Colonic mucosa (tissue), 4 donors: ENCODE measurements around the gene LTN1. TPM values are rescaled to one million over a fixed set of nuclear protein-coding genes. Genes with fewer than 3 reads are reported as not detected.

ENCODE experiments used
- DNase-seq: peaks from one replicate; pipeline ENCODE4 v3.0.0-alpha.2; 2020
- H3K27ac ChIP-seq: fragments of 200-600 bp; one replicate; pipeline ENCODE4 v1.8.0; 2021
- H3K27me3 ChIP-seq: fragments of 200-600 bp; one replicate; pipeline ENCODE4 v1.8.0; 2021
- H3K36me3 ChIP-seq: fragments of 200-600 bp; one replicate; pipeline ENCODE4 v1.8.0; 2021
- H3K4me1 ChIP-seq: fragments of 200-600 bp; one replicate; pipeline ENCODE4 v1.8.0; 2021; ENCODE audit warnings: mild to moderate bottlenecking
- H3K4me3 ChIP-seq: fragments of 200-600 bp; one replicate; pipeline ENCODE4 v1.8.0; 2021
- H3K9ac ChIP-seq, 2 donors: one replicate each; pipeline ENCODE4 v1.7.0; 2013; ENCODE audit warnings: control low read depth in 2 of 2, low read depth in 2 of 2, low read length in 2 of 2
- H3K9me3 ChIP-seq: fragments of 200-600 bp; one replicate; pipeline ENCODE4 v1.8.0; 2021
- CTCF ChIP-seq: fragments of 200-600 bp; IDR thresholded peaks from one replicate; pipeline ENCODE4 v1.8.0; 2022; ENCODE audit warnings: antibody characterized with exemption, mild to moderate bottlenecking
- intact Hi-C: fragments of 100-400 bp; cut with DNase I; formaldehyde crosslinking; loops from one replicate; pipeline ENCODE4 v1.14.1; 2022
- total RNA-seq, 2 donors: library from RNA; stranded (reverse); fragmentation: NEBNext Ultra II Directional in 1 of 2; extraction: Animal tissue kit (Norgen Biotek cat#: 25700) in 1 of 2; gene quantifications; one replicate each; pipeline ENCODE4 v1.2.1, GENCODE V29; 2021
- donor health status: healthy.
- donor health status: DM: no; HTN: no; CAD: no.
- donor health status: DM: no; HTN: no; CAD: no.

Gene LTN1
- total RNA-seq, 2 donors from 2014 or later, result 21.1 to 33.2 TPM

- peaks cover 21% of the 10 kb centered on the region for H3K36me3 ChIP-seq
- no peak for DNase-seq
These were observed 21.5 kb downstream of the LTN1 start for GRCh38 chr21:28971171-28971570.

GRCh38 chr21:28963831-28964230 is 28.8 kb downstream of the LTN1 start:
- no peak overlapping the region for H3K4me3 ChIP-seq
- no peak overlapping the region for H3K9ac ChIP-seq
- no peak for DNase-seq
- H3K9me3 ChIP-seq, result no peaks in the 10 kb centered on the region
- TF ChIP-seq CTCF, result no peak
- peaks cover 16% of the 10 kb centered on the region for H3K36me3 ChIP-seq
- H3K27me3 ChIP-seq, result no peaks in the 10 kb centered on the region
- no peaks in the 10 kb centered on the region for H3K4me1 ChIP-seq
- intact Hi-C loops, result no loop called here
- H3K27ac ChIP-seq, result no peak overlapping the region

More at GRCh38 chr21:28971171-28971570, 21.5 kb downstream of the LTN1 start:
- no peak overlapping the region for H3K9ac ChIP-seq
- no peaks in the 10 kb centered on the region for H3K27me3 ChIP-seq
- no peaks in the 10 kb centered on the region for H3K4me1 ChIP-seq
- no peak for TF ChIP-seq CTCF
- intact Hi-C loops, result no loop called here
- no peak overlapping the region for H3K4me3 ChIP-seq
- no peak overlapping the region for H3K27ac ChIP-seq
- no peaks in the 10 kb centered on the region for H3K9me3 ChIP-seq

GRCh38 chr21:28962465-28962864 is 30.2 kb downstream of the LTN1 start:
- no peak overlapping the region for H3K27ac ChIP-seq
- H3K27me3 ChIP-seq, result no peaks in the 10 kb centered on the region
- H3K36me3 ChIP-seq, result peaks cover 12% of the 10 kb centered on the region
- no peak overlapping the region for H3K9ac ChIP-seq
- no peaks in the 10 kb centered on the region for H3K9me3 ChIP-seq
- intact Hi-C loops, result no loop called here
- H3K4me1 ChIP-seq, result no peaks in the 10 kb centered on the region
- DNase-seq, result no peak
- TF ChIP-seq CTCF, result no peak
- no peak overlapping the region for H3K4me3 ChIP-seq

GRCh38 chr21:28961927-28962326 is 30.8 kb downstream of the LTN1 start:
- Histone ChIP-seq H3K36me3 (peaks cover 8% of the 10 kb centered on the region), H3K4me3 (no peak overlapping the region), H3K27ac (no peak overlapping the region), H3K27me3 (no peaks in the 10 kb centered on the region), H3K9me3 (no peaks in the 10 kb centered on the region), H3K9ac (no peak overlapping the region), H3K4me1 (no peaks in the 10 kb centered on the region)
- intact Hi-C loops, result no loop called here
- DNase-seq, result no peak
- no peak for TF ChIP-seq CTCF

GRCh38 chr21:28960245-28960644 is 32.4 kb downstream of the LTN1 start:
- Histone ChIP-seq H3K9me3 (no peaks in the 10 kb centered on the region), H3K4me1 (no peaks in the 10 kb centered on the region), H3K27me3 (no peaks in the 10 kb centered on the region), H3K9ac (no peak overlapping the region), H3K36me3 (no peaks in the 10 kb centered on the region), H3K4me3 (no peak overlapping the region), H3K27ac (no peak overlapping the region)
- DNase-seq, result no peak
- TF ChIP-seq CTCF, result no peak
- intact Hi-C loops, result no loop called here
